K562 (cell line): ENCODE data around the gene LONP1. TPM values are rescaled to one million over a fixed set of nuclear protein-coding genes. Genes with fewer than 3 reads are reported as not detected.

Source experiments
- ATAC-seq: fragments of 200-7000 bp; cut with Tn5 transposase; 3 replicates; pipeline ENCODE4 v1.9.1; 2020; ENCODE audit warnings: moderate library complexity
- BruUV-seq: library from RNA; stranded (reverse); fragments of 400-500 nt; replicated peaks from 2 replicates; lab custom pipeline; 2021; lab: Mats Ljungman, UMichigan
- CTCF ChIA-PET: fragments of 300-600 bp; formaldehyde crosslinking; extraction: SDS; loops from one replicate; lab custom pipeline; 2021; ENCODE audit warnings: low intra/inter-chr PET ratio; lab: Yijun Ruan, JAX
- POLR2A ChIA-PET: fragments of 300-600, 350-650 bp; sonication (Branson Sonifier 250); formaldehyde crosslinking; extraction: SDS; loops from one replicate; lab custom pipeline; 2021; ENCODE audit warnings: antibody characterized with exemption, inconsistent platforms; lab: Yijun Ruan, JAX
- DNase-seq, 4 experiments: peaks; one replicate each; pipeline versions ENCODE4 v3.0.0 to v3.0.0-alpha.2; 2011 to 2018; ENCODE audit warnings: low spot score in 3 of 4, mixed read lengths in 3 of 4; ENCODE audit errors: extremely low read depth in 1 of 4
- FAIRE-seq: peaks from 2 replicates; lab custom pipeline; 2011; peaks lifted over from hg19 to GRCh38; lab: Jason Lieb, UNC
- H2AFZ ChIP-seq: 2 replicates; pipeline ENCODE4 v1.6.0; 2011; ENCODE audit warnings: low read depth, low read length, control low read depth, inconsistent platforms
- H3K27ac ChIP-seq: fragments of 200-600 bp; 3 replicates; pipeline ENCODE4 v1.8.0; 2011; ENCODE audit warnings: low read depth, mild to moderate bottlenecking, control low read depth, inconsistent platforms, low read length, moderate library complexity, mixed read lengths; ENCODE audit errors: extremely low read depth
- H3K27me3 ChIP-seq, 2 experiments: fragments of 300-600 bp in 1 of 2; 2 replicates in 1 of 2; 3 replicates in 1 of 2; pipeline versions ENCODE4 v1.6.0 to v1.8.0; 2011; ENCODE audit warnings: inconsistent platforms in 2 of 2, low read length in 2 of 2, mild to moderate bottlenecking in 1 of 2, mixed read lengths in 1 of 2, moderate library complexity in 1 of 2; ENCODE audit not compliant: control insufficient read depth in 2 of 2, insufficient read depth in 2 of 2
- H3K36me3 ChIP-seq: fragments of 300-600 bp; 3 replicates; pipeline ENCODE4 v1.8.0; 2011; ENCODE audit warnings: mild to moderate bottlenecking, low read length, inconsistent platforms; ENCODE audit not compliant: control insufficient read depth, insufficient read depth
- H3K4me1 ChIP-seq, 2 experiments: fragments of 200-600 bp in 1 of 2; replicated peaks in 1 of 2; 2 replicates in 1 of 2; 3 replicates in 1 of 2; pipeline versions ENCODE4 v1.5.1 to v1.8.0; 2011; ENCODE audit warnings: inconsistent platforms in 2 of 2, low read length in 2 of 2, mild to moderate bottlenecking in 1 of 2, mixed read lengths in 1 of 2, moderate library complexity in 1 of 2; ENCODE audit not compliant: control insufficient read depth in 2 of 2, insufficient read depth in 2 of 2
- H3K4me2 ChIP-seq: 2 replicates; pipeline ENCODE4 v1.6.1; 2011; ENCODE audit warnings: low read length, control low read depth, inconsistent platforms, mixed read lengths; ENCODE audit not compliant: insufficient read depth
- H3K4me3 ChIP-seq: fragments of 200-600 bp; sonication (generic), shearing (Covaris generic); 2 replicates; pipeline ENCODE4 v1.5.1; 2016; ENCODE audit warnings: control low read depth, inconsistent platforms
- H3K79me2 ChIP-seq: fragments of 200-600 bp; 3 replicates; pipeline ENCODE4 v1.8.0; 2011; ENCODE audit warnings: low read length, inconsistent platforms; ENCODE audit not compliant: control insufficient read depth, insufficient read depth
- H3K9ac ChIP-seq, 2 experiments: 2 replicates each; pipeline versions ENCODE4 v1.6.0 to v1.6.1; 2011; ENCODE audit warnings: low read depth in 2 of 2, low read length in 2 of 2, control low read depth in 1 of 2, inconsistent platforms in 1 of 2, mild to moderate bottlenecking in 1 of 2, mixed read lengths in 1 of 2; ENCODE audit not compliant: insufficient read depth in 1 of 2
- H3K9me1 ChIP-seq: one replicate; pipeline ENCODE4 v1.6.0; 2011; ENCODE audit warnings: inconsistent platforms, mild to moderate bottlenecking, low read length, moderate library complexity; ENCODE audit not compliant: control insufficient read depth, insufficient read depth
- H3K9me3 ChIP-seq: replicated peaks from 2 replicates; pipeline ENCODE4 v1.5.1; 2011; ENCODE audit warnings: low read depth, low read length, inconsistent platforms; ENCODE audit not compliant: control insufficient read depth, insufficient read depth
- H4K20me1 ChIP-seq: replicated peaks from 2 replicates; pipeline ENCODE4 v1.6.1; 2011; ENCODE audit warnings: low read length, inconsistent platforms, mixed read lengths; ENCODE audit not compliant: control insufficient read depth, insufficient read depth
- GTF2A2 ChIP-seq: IDR thresholded peaks from 2 replicates; pipeline ENCODE4 v1.6.1; 2016; ENCODE audit warnings: mild to moderate bottlenecking, missing genetic modification characterization, missing compliant biosample characterization
- HMGXB4 ChIP-seq: sonication (generic); formaldehyde crosslinking; IDR thresholded peaks from 2 replicates; pipeline ENCODE4 v1.8.1; 2023; ENCODE audit warnings: mild to moderate bottlenecking, missing genetic modification reagents
- RAD51 ChIP-seq: fragments of 450-650 bp; IDR thresholded peaks from 2 replicates; pipeline ENCODE4 v1.7.1; 2016; ENCODE audit warnings: low read depth, mild to moderate bottlenecking, borderline replicate concordance
- SRSF7 ChIP-seq: fragments of 200-400 bp; formaldehyde crosslinking; optimal IDR thresholded peaks from 2 replicates; pipeline ENCODE3; 2017; ENCODE audit warnings: mild to moderate bottlenecking, low read depth, low read length
- STAG1 ChIP-seq: sonication (generic); formaldehyde crosslinking; IDR thresholded peaks from 2 replicates; pipeline ENCODE4 v1.5.0; 2020; ENCODE audit warnings: missing genetic modification reagents, borderline replicate concordance
- ZNF12 ChIP-seq: sonication (generic); formaldehyde crosslinking; IDR thresholded peaks from 2 replicates; pipeline ENCODE4 v1.4.0; 2020; ENCODE audit warnings: mild to moderate bottlenecking, missing genetic modification reagents
- ZNF583 ChIP-seq: fragments of 250-450 bp; sonication (Bioruptor Pico); IDR thresholded peaks from 2 replicates; pipeline ENCODE4 v1.4.0; 2020
- ZNF668 ChIP-seq: fragments of 250-450 bp; sonication (Bioruptor Pico); IDR thresholded peaks from 2 replicates; pipeline ENCODE4 v1.8.0; 2022; ENCODE audit warnings: mild to moderate bottlenecking, inconsistent platforms
- WGBS: fragments of 100-300 bp; shearing (Covaris generic); methylation state at CpG from one replicate; pipeline ENCODE4 v1.1.6; 2016; ENCODE audit warnings: low coverage, mixed read lengths; ENCODE audit not compliant: insufficient coverage; ENCODE audit errors: missing lambda C conversion rate; 5-methylcytosine and 5-hydroxymethylcytosine counted together
- in situ Hi-C: fragments of 300-500 bp; cut with MboI; formaldehyde crosslinking; loops from 4 replicates; pipeline ENCODE4 v1.15.0; 2018; ENCODE audit warnings: inconsistent platforms, mixed read lengths
- intact Hi-C: fragments of 100-400 bp; cut with micrococcal nuclease; formaldehyde crosslinking; loops from 2 replicates; pipeline ENCODE4 v1.14.2; 2022
- polyA plus RNA-seq, 8 experiments: library from polyadenylated mRNA; depleted of rRNA in 4 of 8; stranded (reverse) in 5 of 8; unstranded in 3 of 8; fragments of >200 nt; fragmentation: Nextera tagmentation in 2 of 8; fragmentation: Illumina TruSeq in 1 of 8; extraction: Ambion mirVana in 2 of 8; extraction: Trizol in 1 of 8; gene quantifications; 2 replicates each; pipeline versions ENCODE4 v1.2.1 to v1.2.3, GENCODE V29; 2011 to 2014; ENCODE audit warnings: inconsistent platforms in 1 of 8, missing spikeins in 1 of 8
- total RNA-seq, 7 experiments: library from RNA; depleted of rRNA in 6 of 7; stranded (reverse); fragments of >200 nt in 6 of 7; fragmentation: Illumina TruSeq in 2 of 7; extraction: Trizol in 2 of 7; gene quantifications; 2 replicates each; pipeline versions ENCODE4 v1.2.1 to v1.2.3, GENCODE V29; 2011 to 2021; ENCODE audit warnings: low replicate concordance in 1 of 7
- TF ChIP-seq, protein P1 (sequence below): sonication (generic); formaldehyde crosslinking; IDR thresholded peaks from 2 replicates; pipeline ENCODE4 v1.8.0; 2022; ENCODE audit warnings: mild to moderate bottlenecking, missing genetic modification reagents

Gene LONP1
- total and polyA plus RNA-seq, 9 of the 15 experiments (the other 6 are each of a cell fraction or from before 2014, with no cell fraction given), result 1.1 to 238 (median 84.5) TPM

GRCh38 chr19:5680084-5680436, 39.9 kb downstream of the LONP1 start (continued):
- TF ChIP-seq, protein P1, sequence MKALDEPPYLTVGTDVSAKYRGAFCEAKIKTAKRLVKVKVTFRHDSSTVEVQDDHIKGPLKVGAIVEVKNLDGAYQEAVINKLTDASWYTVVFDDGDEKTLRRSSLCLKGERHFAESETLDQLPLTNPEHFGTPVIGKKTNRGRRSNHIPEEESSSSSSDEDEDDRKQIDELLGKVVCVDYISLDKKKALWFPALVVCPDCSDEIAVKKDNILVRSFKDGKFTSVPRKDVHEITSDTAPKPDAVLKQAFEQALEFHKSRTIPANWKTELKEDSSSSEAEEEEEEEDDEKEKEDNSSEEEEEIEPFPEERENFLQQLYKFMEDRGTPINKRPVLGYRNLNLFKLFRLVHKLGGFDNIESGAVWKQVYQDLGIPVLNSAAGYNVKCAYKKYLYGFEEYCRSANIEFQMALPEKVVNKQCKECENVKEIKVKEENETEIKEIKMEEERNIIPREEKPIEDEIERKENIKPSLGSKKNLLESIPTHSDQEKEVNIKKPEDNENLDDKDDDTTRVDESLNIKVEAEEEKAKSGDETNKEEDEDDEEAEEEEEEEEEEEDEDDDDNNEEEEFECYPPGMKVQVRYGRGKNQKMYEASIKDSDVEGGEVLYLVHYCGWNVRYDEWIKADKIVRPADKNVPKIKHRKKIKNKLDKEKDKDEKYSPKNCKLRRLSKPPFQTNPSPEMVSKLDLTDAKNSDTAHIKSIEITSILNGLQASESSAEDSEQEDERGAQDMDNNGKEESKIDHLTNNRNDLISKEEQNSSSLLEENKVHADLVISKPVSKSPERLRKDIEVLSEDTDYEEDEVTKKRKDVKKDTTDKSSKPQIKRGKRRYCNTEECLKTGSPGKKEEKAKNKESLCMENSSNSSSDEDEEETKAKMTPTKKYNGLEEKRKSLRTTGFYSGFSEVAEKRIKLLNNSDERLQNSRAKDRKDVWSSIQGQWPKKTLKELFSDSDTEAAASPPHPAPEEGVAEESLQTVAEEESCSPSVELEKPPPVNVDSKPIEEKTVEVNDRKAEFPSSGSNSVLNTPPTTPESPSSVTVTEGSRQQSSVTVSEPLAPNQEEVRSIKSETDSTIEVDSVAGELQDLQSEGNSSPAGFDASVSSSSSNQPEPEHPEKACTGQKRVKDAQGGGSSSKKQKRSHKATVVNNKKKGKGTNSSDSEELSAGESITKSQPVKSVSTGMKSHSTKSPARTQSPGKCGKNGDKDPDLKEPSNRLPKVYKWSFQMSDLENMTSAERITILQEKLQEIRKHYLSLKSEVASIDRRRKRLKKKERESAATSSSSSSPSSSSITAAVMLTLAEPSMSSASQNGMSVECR (CRISPR knock-in tag), result peak; percentile 86; the same call in 1 of the 2 replicates
- TF ChIP-seq, all 486 proteins: peak for 45

GRCh38 chr19:5679289-5680083, 40.5 kb downstream of the LONP1 start:
- CTCF ChIA-PET, result interaction anchor here (0.6 kb wide), 1 partner anchor 601 kb away, joined by 4 read pairs; no protein-coding TSS in a partner anchor
- peak; percentile 23 for FAIRE-seq
- TF ChIP-seq ZNF668 (CRISPR knock-in tag) (no peak), HMGXB4 (CRISPR knock-in tag) (0 out of 2 replicates have a peak, but pooled peaks have one; percentile 65), ZNF12 (CRISPR knock-in tag) (0 out of 2 replicates have a peak, but pooled peaks have one; percentile 21), ZNF583 (CRISPR knock-in tag) (no peak), RAD51 (no peak), STAG1 (CRISPR knock-in tag) (no peak), SRSF7 (no peak), GTF2A2 (no peak)

More at GRCh38 chr19:5679289-5680083, 40.5 kb downstream of the LONP1 start:
- Histone ChIP-seq H3K27ac (peak overlapping the region; percentile 86), H3K9me1 (no peaks in the 10 kb centered on the region), H3K9me3 (no peaks in the 10 kb centered on the region), H4K20me1 (peaks cover 6% of the 10 kb centered on the region; the same call in 1 of the 2 replicates), H3K4me3 (peak overlapping the region; percentile 94), H3K4me1 (peaks cover 29 to 71% of the 10 kb centered on the region in 2 experiments), H3K79me2 (peaks cover 12% of the 10 kb centered on the region), H3K36me3 (peaks cover 17% of the 10 kb centered on the region; the same call in 2 of the 3 replicates), H3K27me3 (no peaks in the 10 kb centered on the region), H3K9ac (peak overlapping the region; percentile 93 to 100), H2AFZ (peak overlapping the region; percentile 100), H3K4me2 (peak overlapping the region; percentile 99)
- in situ Hi-C loops, result no loop called here
- DNase-seq, result no peak
- intact Hi-C loops, result loop anchor here (10.0 kb wide), 1 partner anchor 55 kb away; the partner anchor contains the start of genes SAFB and SAFB2
- 9% methylated on average over 26 of the region's 26 CpGs for WGBS
- ATAC-seq, result peak; percentile 5
- no TSS peak for BruUV-seq
- POLR2A ChIA-PET, result interaction anchor here (0.6 to 1.7 kb wide), 5 partner anchors 10 to 67 kb away, joined by 3 to 7 read pairs (median 4); partner anchors contain the start of genes SAFB and SAFB2
